HG03060 (cell line): ENCODE results near the gene AMDHD1.
A peak's percentile ranks its signal among the peaks of the same experiment; 100 is the strongest.

ENCODE experiments used
- ATAC-seq: cut with Tn5 transposase; IDR thresholded peaks from one replicate; pipeline ENCODE4 v1.9.1; 2021; ENCODE audit warnings: low read depth, moderate number of reproducible peaks; ENCODE audit not compliant: unreplicated experiment

Gene AMDHD1

GRCh38 chr12:95994476-95994875 is 51.3 kb downstream of the AMDHD1 start:
- ATAC-seq = no peak

GRCh38 chr12:95995238-95996031 is 52.3 kb downstream of the AMDHD1 start:
- no peak for ATAC-seq

GRCh38 chr12:95996034-95996658 is 53.0 kb downstream of the AMDHD1 start, which contains the start of gene HAL:
HAL (minus strand) TSS chr12:95996344; CDS start chr12:95995910, 434 bp downstream.
- no peak for ATAC-seq

GRCh38 chr12:95997276-95997675 is 54.1 kb downstream of the AMDHD1 start:
- ATAC-seq = no peak

GRCh38 chr12:95997911-95998510 is 54.9 kb downstream of the AMDHD1 start:
- ATAC-seq = no peak

GRCh38 chr12:95998611-95999286 is 55.6 kb downstream of the AMDHD1 start:
- ATAC-seq = peak; percentile 92

- no peak for ATAC-seq
These were observed 56.4 kb downstream of the AMDHD1 start for GRCh38 chr12:95999484-95999883.

GRCh38 chr12:96000858-96001257 is 57.7 kb downstream of the AMDHD1 start:
- no peak for ATAC-seq

GRCh38 chr12:96006727-96007126 is 63.6 kb downstream of the AMDHD1 start:
- no peak for ATAC-seq

GRCh38 chr12:96007729-96008128 is 64.6 kb downstream of the AMDHD1 start:
- no peak for ATAC-seq

- no peak for ATAC-seq
These were observed 71.9 kb downstream of the AMDHD1 start for GRCh38 chr12:96014943-96015599.

GRCh38 chr12:96015672-96016071 is 72.5 kb downstream of the AMDHD1 start:
- no peak for ATAC-seq
